NB4 (cell line): ENCODE data around the gene SWT1.

ENCODE experiments used
- CTCF ChIP-seq: IDR thresholded peaks from one replicate; pipeline ENCODE4 v1.5.1; 2012; ENCODE audit warnings: low read depth, low read length
- POLR2A ChIP-seq: IDR thresholded peaks from 2 replicates; pipeline ENCODE4 v1.6.1; 2011; ENCODE audit warnings: mild to moderate bottlenecking; ENCODE audit not compliant: insufficient read length; ENCODE audit errors: extremely low read depth

DNA sequence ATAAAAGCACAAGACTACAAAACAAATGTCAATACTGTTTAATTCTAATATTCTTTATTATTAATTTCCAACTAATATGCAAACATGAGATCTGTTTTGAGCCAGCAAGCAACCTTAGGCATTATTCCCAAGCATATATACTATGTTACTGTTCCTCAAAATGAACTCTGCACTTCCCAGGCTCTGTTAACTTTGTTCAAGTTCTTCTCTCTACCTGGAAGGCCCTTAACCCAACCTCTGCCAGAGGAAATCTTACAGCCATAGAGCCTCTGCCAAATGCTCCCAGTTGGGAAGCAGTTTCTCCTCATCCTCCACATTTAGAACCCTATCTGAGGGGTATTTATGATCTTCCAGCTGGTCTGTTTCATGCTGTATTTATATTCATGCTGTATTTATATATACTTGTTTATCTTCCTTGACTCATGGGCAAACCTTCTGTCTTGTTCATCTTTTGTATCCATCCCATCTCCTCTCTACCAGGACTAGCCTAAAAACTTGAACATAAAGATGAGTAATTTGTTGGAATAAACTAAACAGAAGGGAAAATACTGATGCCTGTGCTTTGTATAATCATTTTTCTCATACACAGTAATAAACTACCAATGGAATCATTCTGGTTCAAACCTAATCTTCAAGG, 154.7 kb downstream of the SWT1 start:
- TF ChIP-seq POLR2A: no peak
- no peak for TF ChIP-seq CTCF
